Small intestine (tissue), 7 donors: ENCODE data around the gene AOPEP. TPM values are rescaled to one million over a fixed set of nuclear protein-coding genes. Genes with fewer than 3 reads are reported as not detected.

Experiments
- DNase-seq, 2 donors: peaks; one replicate each; pipeline versions ENCODE4 v3.0.0 to v3.0.0-alpha.2; 2013
- FAIRE-seq: peaks from 2 replicates; lab custom pipeline; 2012; peaks lifted over from hg19 to GRCh38; lab: Jason Lieb, UNC
- H3K27ac ChIP-seq, 3 donors: one replicate each; pipeline ENCODE4 v1.5.1; 2013; ENCODE audit warnings: low read length in 2 of 3, mild to moderate bottlenecking in 2 of 3, control low read depth in 1 of 3, inconsistent platforms in 1 of 3, low read depth in 1 of 3, moderate library complexity in 1 of 3
- H3K27me3 ChIP-seq, 3 donors: one replicate each; pipeline ENCODE4 v1.6.1; 2013; ENCODE audit warnings: low read length in 3 of 3, inconsistent platforms in 1 of 3; ENCODE audit not compliant: control insufficient read depth in 3 of 3, insufficient read depth in 3 of 3
- H3K36me3 ChIP-seq, 3 donors: one replicate each; pipeline ENCODE4 v1.6.1; 2013; ENCODE audit warnings: low read length in 3 of 3, inconsistent platforms in 1 of 3, low read depth in 1 of 3, mild to moderate bottlenecking in 1 of 3, moderate library complexity in 1 of 3; ENCODE audit not compliant: control insufficient read depth in 3 of 3, insufficient read depth in 2 of 3
- H3K4me1 ChIP-seq, 3 donors: one replicate each; pipeline ENCODE4 v1.6.1; 2013; ENCODE audit warnings: low read length in 2 of 3, inconsistent platforms in 1 of 3, low read depth in 1 of 3, mild to moderate bottlenecking in 1 of 3, moderate library complexity in 1 of 3; ENCODE audit not compliant: control insufficient read depth in 3 of 3, insufficient read depth in 2 of 3
- H3K4me3 ChIP-seq, 3 donors: one replicate each; pipeline ENCODE4 v1.5.1; 2013; ENCODE audit warnings: low read length in 3 of 3, control low read depth in 1 of 3, inconsistent platforms in 1 of 3, low read depth in 1 of 3, mild to moderate bottlenecking in 1 of 3, moderate library complexity in 1 of 3
- H3K9me3 ChIP-seq, 2 donors: one replicate each; pipeline ENCODE4 v1.6.1; 2013; ENCODE audit warnings: low read depth in 1 of 2, low read length in 1 of 2; ENCODE audit not compliant: control insufficient read depth in 2 of 2, insufficient read depth in 1 of 2
- WGBS, 3 donors: extraction: QIAGEN DNeasy Blood & Tissue Kit; methylation state at CpG; one replicate each; pipeline ENCODE4 v1.1.7; 2013; 5-methylcytosine and 5-hydroxymethylcytosine counted together
- polyA plus RNA-seq, 4 donors: library from polyadenylated mRNA; stranded (reverse) in 3 of 4; unstranded in 1 of 4; fragments of 200-250 nt in 3 of 4; fragments of 120-200 nt in 1 of 4; gene quantifications; one replicate each; pipeline versions ENCODE4 v1.2.1 to v1.2.3, GENCODE V29; 2013
- donor health status: healthy with polysubstance abuse.
- donor health status: control.
- donor health status: control.
- donor health status: Bipolar disorder and iron deficiency.
- donor health status: healthy.

The AOPEP gene
- polyA plus RNA-seq, 4 donors: 26.3 to 34.7 (median 28.4) TPM

GRCh38 chr9:94881940-94882339, 155.4 kb downstream of the AOPEP start:
- no peaks in the 10 kb centered on the region for H3K27me3 ChIP-seq
- no peaks in the 10 kb centered on the region for H3K36me3 ChIP-seq
- FAIRE-seq (no peak), DNase-seq (no peak)
- WGBS, 3 donors: 84 to 89% (median 85%) methylated on average over 3 of the region's 3 CpGs
- H3K4me3 ChIP-seq: no peak overlapping the region
- H3K9me3 ChIP-seq: no peaks in the 10 kb centered on the region
- peak overlapping the region in 1 of 3 donors; percentile 75 for H3K27ac ChIP-seq
- H3K4me1 ChIP-seq: peaks cover 0 to 5% (median 0%) of the 10 kb centered on the region in 3 donors

- Histone ChIP-seq H3K9me3 (no peaks in the 10 kb centered on the region), H3K27ac (no peak overlapping the region), H3K4me3 (no peak overlapping the region), H3K36me3 (no peaks in the 10 kb centered on the region), H3K27me3 (no peaks in the 10 kb centered on the region), H3K4me1 (peaks cover 0 to 5% (median 0%) of the 10 kb centered on the region in 3 donors)
- DNase-seq (no peak), FAIRE-seq (no peak)
- WGBS, 3 donors: 33 to 50% (median 34%) methylated on average over 4 of the region's 4 CpGs
Measured at GRCh38 chr9:94882966-94883641, 156.6 kb downstream of the AOPEP start.

- Histone ChIP-seq H3K27me3 (no peaks in the 10 kb centered on the region), H3K27ac (no peak overlapping the region), H3K36me3 (no peaks in the 10 kb centered on the region), H3K4me3 (no peak overlapping the region), H3K4me1 (peaks cover 0 to 5% (median 0%) of the 10 kb centered on the region in 3 donors), H3K9me3 (no peaks in the 10 kb centered on the region)
- no peak for FAIRE-seq
- WGBS, 3 donors: 83 to 94% (median 88%) methylated on average over 4 of the region's 4 CpGs
- no peak for DNase-seq
Measured at GRCh38 chr9:94885854-94886447, 159.5 kb downstream of the AOPEP start.

- no peak for DNase-seq
- 88 to 96% (median 95%) methylated on average over 2 of the region's 2 CpGs for WGBS, 3 donors
- peaks cover 0 to 5% (median 0%) of the 10 kb centered on the region in 3 donors for H3K4me1 ChIP-seq
- H3K27ac ChIP-seq: no peak overlapping the region
- H3K4me3 ChIP-seq: no peak overlapping the region
- no peaks in the 10 kb centered on the region for H3K27me3 ChIP-seq
- no peak for FAIRE-seq
- no peaks in the 10 kb centered on the region for H3K9me3 ChIP-seq
- no peaks in the 10 kb centered on the region for H3K36me3 ChIP-seq
Measured at GRCh38 chr9:94887721-94888120, 161.2 kb downstream of the AOPEP start.

- WGBS, 3 donors: 93 to 97% (median 94%) methylated on average over 8 of the region's 8 CpGs
- no peaks in the 10 kb centered on the region for H3K36me3 ChIP-seq
- no peak for FAIRE-seq
- no peak overlapping the region for H3K27ac ChIP-seq
- H3K27me3 ChIP-seq: no peaks in the 10 kb centered on the region
- DNase-seq: no peak
- H3K9me3 ChIP-seq: no peaks in the 10 kb centered on the region
- H3K4me1 ChIP-seq: no peaks in the 10 kb centered on the region
- H3K4me3 ChIP-seq: no peak overlapping the region
Measured at GRCh38 chr9:94888775-94889174, 162.3 kb downstream of the AOPEP start.

GRCh38 chr9:94889628-94890027, 163.1 kb downstream of the AOPEP start:
- 94 to 98% (median 97%) methylated on average over 3 of the region's 3 CpGs for WGBS, 3 donors
- Histone ChIP-seq H3K4me3 (no peak overlapping the region), H3K27me3 (no peaks in the 10 kb centered on the region), H3K9me3 (no peaks in the 10 kb centered on the region), H3K36me3 (no peaks in the 10 kb centered on the region), H3K4me1 (no peaks in the 10 kb centered on the region), H3K27ac (no peak overlapping the region)
- FAIRE-seq (no peak), DNase-seq (no peak)

GRCh38 chr9:94891183-94891582, 164.7 kb downstream of the AOPEP start:
- WGBS, 3 donors: 98% methylated on average over 1 of the region's 1 CpG
- no peaks in the 10 kb centered on the region for H3K27me3 ChIP-seq
- H3K27ac ChIP-seq: no peak overlapping the region
- no peaks in the 10 kb centered on the region for H3K36me3 ChIP-seq
- no peak overlapping the region for H3K4me3 ChIP-seq
- no peaks in the 10 kb centered on the region for H3K9me3 ChIP-seq
- H3K4me1 ChIP-seq: no peaks in the 10 kb centered on the region
- DNase-seq (no peak), FAIRE-seq (no peak)

GRCh38 chr9:94892675-94893074, 166.2 kb downstream of the AOPEP start:
- Histone ChIP-seq H3K27me3 (no peaks in the 10 kb centered on the region), H3K36me3 (no peaks in the 10 kb centered on the region), H3K4me3 (no peak overlapping the region), H3K4me1 (no peaks in the 10 kb centered on the region), H3K9me3 (no peaks in the 10 kb centered on the region), H3K27ac (no peak overlapping the region)
- DNase-seq (no peak), FAIRE-seq (no peak)
- WGBS, 3 donors: 96 to 100% (median 98%) methylated on average over 1 of the region's 1 CpG
